T-helper 2 cell (primary cell): ENCODE data around the gene VNN1.

Experiments
- DNase-seq, 5 experiments: peaks; one replicate each; pipeline versions ENCODE4 v3.0.0 to v3.0.0-alpha.2; 2012 to 2022
- total RNA-seq, 2 donors: gene quantifications; one replicate each; lab custom pipeline; 2026; lab: John Stamatoyannopoulos, UW

VNN1 gene, protein sequence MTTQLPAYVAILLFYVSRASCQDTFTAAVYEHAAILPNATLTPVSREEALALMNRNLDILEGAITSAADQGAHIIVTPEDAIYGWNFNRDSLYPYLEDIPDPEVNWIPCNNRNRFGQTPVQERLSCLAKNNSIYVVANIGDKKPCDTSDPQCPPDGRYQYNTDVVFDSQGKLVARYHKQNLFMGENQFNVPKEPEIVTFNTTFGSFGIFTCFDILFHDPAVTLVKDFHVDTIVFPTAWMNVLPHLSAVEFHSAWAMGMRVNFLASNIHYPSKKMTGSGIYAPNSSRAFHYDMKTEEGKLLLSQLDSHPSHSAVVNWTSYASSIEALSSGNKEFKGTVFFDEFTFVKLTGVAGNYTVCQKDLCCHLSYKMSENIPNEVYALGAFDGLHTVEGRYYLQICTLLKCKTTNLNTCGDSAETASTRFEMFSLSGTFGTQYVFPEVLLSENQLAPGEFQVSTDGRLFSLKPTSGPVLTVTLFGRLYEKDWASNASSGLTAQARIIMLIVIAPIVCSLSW
- total RNA-seq = 0 reads per million in 2 donors

GRCh38 chr6:132713352-132714134 is at the start of gene VNN1:
TSS of gene VNN1 (minus strand) at chr6:132714055. CDS start at chr6:132714035, 20 bp downstream.
- no peak for DNase-seq

DNA sequence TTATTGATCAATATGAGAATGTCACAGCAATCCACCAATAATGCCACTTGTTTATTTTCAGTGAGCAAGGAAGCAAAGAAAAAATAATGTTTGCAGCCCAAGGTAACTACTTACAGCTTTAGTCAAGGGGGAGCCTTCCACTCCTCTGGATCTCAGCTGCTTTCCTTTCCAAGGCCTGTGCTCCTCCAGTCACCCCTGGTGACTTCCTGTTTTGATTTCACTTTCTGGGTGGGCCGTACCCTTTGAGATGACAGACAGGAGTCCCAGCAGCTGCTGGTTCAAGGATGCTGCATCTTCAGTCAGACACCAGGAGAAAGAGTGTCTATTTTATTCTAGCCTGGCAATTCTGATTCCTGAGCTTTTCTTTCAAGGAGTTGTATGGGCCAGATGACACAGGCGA is 49.4 kb upstream of the VNN1 start:
- DNase-seq = peak in 3 of 5 experiments; percentile 4 to 87 (median 49)

DNA sequence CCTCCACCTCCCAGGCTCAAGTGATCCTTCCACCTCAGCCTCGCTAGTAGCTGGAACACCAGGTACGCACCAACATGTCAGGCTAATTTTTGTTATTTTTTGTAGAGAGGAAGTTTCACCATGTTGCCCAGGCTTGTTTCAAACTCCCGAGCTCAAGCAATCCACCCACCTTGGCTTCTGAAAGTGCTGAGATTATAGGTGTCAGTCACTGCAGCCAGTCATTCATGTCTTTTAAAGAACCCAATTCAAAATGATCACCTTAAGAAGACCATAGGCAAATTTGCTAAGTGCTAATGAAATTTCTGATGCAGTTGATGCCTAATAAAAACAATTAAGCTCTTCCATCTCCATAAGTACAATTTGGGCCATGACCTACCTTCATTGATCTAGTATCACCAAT is 46.4 kb upstream of the VNN1 start:
- DNase-seq = no peak

DNA sequence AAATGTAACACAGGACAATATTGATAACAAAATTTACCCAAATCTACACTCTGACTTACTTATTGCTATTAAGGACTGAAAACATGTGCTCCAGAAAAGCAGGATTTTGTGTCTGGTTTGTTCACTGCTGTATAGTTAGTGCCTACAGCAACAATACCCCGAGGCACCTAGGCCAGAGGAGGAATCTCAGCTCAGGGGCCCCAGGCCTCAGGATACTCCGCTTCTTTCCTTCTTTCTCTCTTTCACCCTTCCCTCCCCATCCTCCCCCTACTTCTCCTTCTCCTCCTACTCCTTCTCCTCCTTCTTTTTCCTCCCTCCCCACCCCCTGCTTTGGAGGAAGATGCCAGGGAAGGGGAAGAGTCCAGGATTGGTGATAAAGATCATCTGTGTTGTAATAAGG is 44.8 kb upstream of the VNN1 start:
- DNase-seq = no peak

GRCh38 chr6:132752255-132752654 is 38.4 kb upstream of the VNN1 start:
- DNase-seq = no peak

DNA sequence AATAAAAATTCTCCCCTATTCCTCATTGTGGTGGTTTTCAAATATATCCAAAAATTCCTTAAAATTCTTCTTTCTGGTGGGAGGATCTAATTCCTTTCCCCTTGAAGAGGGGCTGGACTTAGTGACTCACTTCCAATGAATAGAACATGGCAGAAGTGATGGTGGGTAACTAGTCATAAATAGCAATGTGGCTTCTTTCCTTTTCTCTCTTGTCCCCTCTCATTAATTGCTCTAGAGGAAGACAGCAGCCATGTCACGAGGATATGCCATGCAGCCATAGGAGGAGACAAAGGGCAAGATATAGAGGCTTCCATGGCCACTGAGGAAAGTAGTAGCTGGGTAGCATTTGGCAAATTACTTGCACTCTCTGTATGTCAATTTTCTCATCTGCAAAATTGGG is 38.0 kb upstream of the VNN1 start:
- DNase-seq = no peak

GRCh38 chr6:132751306-132751705 is 37.5 kb upstream of the VNN1 start:
- DNase-seq = peak in 1 of 5 experiments; percentile 76

- DNase-seq = peak in 1 of 5 experiments; percentile 82
These were observed 36.8 kb upstream of the VNN1 start for GRCh38 chr6:132750455-132751248.

GRCh38 chr6:132749111-132749510 is 35.3 kb upstream of the VNN1 start:
- peak in 1 of 5 experiments; percentile 80 for DNase-seq

GRCh38 chr6:132748446-132748845 is 34.6 kb upstream of the VNN1 start:
- no peak for DNase-seq

DNA sequence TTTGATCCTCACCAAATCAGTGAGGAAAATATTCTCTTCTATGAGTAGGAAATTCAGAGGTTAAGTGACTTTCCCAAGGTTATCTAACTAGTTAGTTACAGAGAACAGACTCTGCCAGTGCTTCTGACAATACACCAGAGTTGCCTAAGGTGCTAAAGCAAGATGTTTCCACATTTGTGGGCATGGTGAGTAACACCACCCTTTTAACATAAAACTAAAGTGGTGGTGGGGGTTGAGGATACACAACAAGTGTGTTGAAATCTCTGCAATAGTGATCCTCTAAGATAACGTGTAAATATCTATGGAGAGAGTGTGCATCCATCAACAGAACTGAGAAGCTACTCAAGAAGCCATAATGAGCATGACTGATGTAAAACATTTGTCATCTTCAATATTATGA is 32.2 kb upstream of the VNN1 start:
- DNase-seq = peak in 1 of 5 experiments; percentile 73

DNA sequence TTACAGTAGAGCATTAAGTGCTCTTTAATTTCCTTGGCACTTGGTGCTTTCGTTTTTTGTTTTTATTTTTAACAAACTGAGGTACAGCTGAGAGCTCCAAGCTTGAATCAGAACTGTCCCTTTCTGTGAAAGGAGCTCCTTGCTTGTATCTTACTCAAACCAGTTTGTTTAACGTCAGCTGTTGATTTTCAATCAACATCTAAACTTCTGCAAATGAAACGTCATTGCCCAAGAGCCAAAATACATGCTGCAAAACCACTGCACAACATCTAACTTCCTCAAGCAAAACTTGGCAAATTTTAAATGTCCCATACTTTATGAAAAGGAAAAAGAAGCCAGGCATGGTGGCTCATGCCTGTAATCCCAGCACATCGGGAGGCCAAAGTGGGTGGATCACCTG is 28.6 kb upstream of the VNN1 start:
- no peak for DNase-seq

- DNase-seq = no peak
These were observed 27.4 kb upstream of the VNN1 start for GRCh38 chr6:132741281-132741680.

DNA sequence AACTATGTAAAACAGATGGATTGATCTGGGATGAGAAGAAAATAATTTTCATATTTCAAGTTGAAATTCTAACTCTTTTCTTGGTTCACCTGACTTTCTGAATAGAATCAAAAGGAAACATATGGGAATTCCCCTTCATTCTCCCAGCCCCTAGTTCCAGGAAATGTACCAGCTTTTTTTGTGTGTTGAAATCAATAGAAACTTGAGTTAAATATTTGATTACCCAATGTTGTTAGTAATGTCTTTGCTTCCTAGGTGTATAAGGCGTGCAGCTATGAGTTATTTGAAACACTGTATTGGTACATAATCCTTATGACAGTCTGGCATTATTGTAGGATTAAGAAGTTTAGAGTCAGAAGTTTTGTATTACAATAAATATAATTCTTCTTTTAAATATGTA is 22.4 kb upstream of the VNN1 start:
- DNase-seq = no peak

- no peak for DNase-seq
These were observed 20.9 kb upstream of the VNN1 start for GRCh38 chr6:132734694-132735236.

- DNase-seq = no peak
These were observed 20.0 kb upstream of the VNN1 start for GRCh38 chr6:132733814-132734213.

GRCh38 chr6:132733283-132733682 is 19.4 kb upstream of the VNN1 start:
- peak in 1 of 5 experiments; percentile 72 for DNase-seq

GRCh38 chr6:132731086-132731485 is 17.2 kb upstream of the VNN1 start:
- no peak for DNase-seq

DNA sequence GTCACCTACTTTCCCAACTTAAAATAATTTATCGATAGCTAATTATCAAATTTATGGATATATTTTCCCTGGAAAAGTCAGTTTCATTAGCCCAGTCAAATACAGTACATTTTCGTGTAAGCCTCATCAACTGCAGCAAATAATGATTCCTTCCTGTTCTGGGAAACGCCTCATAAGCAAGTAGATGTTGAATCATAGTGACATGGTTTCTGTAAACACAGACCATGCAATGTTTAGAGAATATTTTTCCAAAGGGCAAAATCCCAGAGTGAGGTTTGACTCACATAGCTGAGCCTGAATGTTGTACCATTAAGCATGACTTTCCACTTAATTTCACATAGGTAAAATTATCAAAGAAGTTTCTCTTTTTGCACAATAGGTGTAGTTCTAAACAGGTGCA is 16.7 kb upstream of the VNN1 start:
- DNase-seq = no peak

GRCh38 chr6:132728616-132729015 is 14.8 kb upstream of the VNN1 start:
- no peak for DNase-seq

GRCh38 chr6:132726608-132726975 is 12.7 kb upstream of the VNN1 start:
- peak in 1 of 5 experiments; percentile 62 for DNase-seq

DNA sequence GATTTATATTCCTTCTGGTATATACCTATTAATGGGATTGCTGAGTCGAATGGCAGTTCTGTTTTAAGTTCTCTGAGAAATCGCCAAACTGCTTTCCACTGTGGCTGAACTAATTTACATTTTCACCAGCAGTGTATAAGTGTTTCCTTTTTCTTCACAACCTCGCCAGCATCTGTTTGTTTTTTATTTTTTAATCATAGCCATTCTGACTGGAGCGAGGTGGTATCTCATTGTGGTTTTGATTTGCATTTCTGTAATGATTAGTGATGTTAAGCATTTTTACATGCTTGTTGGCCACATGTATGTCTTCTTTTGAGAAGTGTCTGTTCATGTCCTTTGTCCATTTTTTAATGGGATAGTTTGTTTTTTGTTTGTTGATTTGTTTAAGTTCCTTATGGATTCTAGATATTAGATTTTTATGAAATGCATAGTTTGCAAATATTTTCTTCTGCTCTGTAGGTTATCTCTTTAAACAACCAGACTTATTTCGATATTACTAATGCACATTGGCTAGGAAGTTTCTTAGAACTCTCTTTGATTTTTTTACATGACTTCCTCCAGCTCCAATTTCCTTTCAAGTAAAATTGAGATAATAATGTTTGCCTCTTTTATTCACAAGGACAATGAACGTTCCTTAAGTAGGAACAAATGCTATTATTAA is 12.2 kb upstream of the VNN1 start:
- DNase-seq = peak in 1 of 5 experiments; percentile 74
